ENCODE results near the gene ZMAT5.

GRCh38 chr22:29762263-29762662, 4.5 kb downstream of the ZMAT5 start:
- TF ChIP-seq CTCF (IDR thresholded peaks at IDR 0.05) (no peak), POLR2A (IDR thresholded peaks at IDR 0.05) (no peak)
